ENCODE measurements around the gene ATP6V0A4.
"Not testable (repeated sequence)": the region's sequence is repeated elsewhere in the genome, so short reads cannot be mapped to it uniquely, and the experiment has no call there.

ATP6V0A4 gene

GRCh38 chr7:138797715-138798320 is at the start of gene ATP6V0A4, which contains the start of gene TMEM213:
Gene ATP6V0A4, minus strand, starts transcription at chr7:138798196. Its CDS starts 26,949 bp downstream, at chr7:138771247.
Gene TMEM213, plus strand, starts transcription at chr7:138797994. Its CDS starts 111 bp downstream, at chr7:138798105.
- DNase-seq, result no peak

DNA sequence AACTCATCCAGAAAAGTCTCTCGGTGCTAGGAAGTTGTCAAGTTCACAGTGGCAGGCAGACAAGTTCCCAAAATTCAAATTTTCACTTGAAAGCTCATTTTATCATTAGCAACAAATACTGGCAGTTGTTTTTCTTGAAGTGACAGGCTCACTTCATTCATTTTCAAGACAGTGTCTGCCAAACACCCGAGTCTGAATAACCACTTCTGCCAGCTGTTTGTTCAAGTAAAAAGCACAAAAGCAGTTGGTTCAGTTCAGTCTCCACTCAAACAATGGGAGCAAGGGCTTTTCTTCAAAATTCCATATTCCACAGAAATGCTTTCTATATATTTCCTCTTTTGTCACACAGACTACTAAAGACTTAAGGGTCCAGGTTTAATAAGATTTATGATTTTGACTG is 47.7 kb upstream of the ATP6V0A4 start:
- no peak for DNase-seq

GRCh38 chr7:138843632-138844580 is 45.9 kb upstream of the ATP6V0A4 start:
- no peak for DNase-seq

DNA sequence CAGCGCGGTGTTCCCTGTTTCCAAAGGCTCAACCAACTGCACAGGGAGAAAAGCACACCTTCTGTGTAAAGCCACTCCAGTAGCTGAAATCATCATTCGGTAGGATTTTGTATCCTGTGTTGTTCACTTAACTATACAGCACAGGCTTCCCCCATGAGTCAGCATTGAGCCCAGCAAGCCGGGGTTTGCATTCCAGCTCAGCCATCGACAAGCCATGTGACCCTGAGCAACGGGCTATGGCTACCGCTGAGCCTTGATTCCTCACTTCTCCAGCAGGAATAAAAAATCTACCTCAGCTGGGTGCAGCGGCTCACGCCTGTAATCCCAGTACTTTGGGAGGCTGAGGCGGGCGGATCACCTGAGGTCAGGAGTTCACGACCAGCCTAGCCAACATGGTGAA is 44.1 kb upstream of the ATP6V0A4 start:
- no peak for DNase-seq

- DNase-seq, result no peak
These were observed 40.2 kb upstream of the ATP6V0A4 start for GRCh38 chr7:138838166-138838565.

DNA sequence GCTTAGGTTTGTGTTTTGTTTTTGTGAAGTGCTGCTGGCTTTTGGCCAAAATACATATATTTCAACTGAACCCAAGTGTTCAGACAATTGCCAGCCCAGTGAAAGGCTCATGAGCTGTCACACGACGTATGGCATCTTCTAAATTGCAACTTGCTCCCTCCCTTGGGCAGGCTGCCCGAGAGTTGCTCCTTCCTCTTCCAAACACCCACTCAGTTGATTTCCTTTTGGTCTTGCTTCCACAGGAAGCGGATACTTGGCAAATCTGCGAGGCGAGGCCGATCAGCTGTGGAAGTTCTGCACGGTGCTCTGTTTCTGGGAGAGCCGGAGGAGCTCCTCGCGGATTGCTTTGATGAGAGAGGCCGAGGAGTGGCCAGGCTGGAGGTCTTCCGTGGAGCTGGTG is 39.6 kb upstream of the ATP6V0A4 start:
- DNase-seq, result no peak

DNA sequence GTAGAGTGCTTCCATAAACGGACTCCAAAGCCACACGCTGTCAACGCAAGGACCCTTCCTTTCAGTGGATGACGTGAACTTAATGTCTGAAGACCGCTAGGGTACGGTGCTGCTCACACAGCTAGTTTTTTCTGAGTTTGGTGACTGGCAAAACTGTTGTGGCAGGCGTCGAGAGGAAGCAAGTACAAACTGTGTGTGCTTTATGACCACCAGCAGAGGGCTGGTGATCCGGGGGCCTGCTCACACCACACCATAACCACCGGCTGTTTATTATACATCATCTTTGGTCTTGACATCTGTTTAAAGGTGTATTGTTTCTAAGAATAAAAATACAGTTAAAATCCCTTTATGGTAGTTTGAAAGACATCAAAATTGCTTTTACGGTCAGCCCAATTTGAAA is 37.1 kb upstream of the ATP6V0A4 start:
- DNase-seq, result no peak

- no peak for DNase-seq
These were observed 36.6 kb upstream of the ATP6V0A4 start for GRCh38 chr7:138834583-138834982.

DNA sequence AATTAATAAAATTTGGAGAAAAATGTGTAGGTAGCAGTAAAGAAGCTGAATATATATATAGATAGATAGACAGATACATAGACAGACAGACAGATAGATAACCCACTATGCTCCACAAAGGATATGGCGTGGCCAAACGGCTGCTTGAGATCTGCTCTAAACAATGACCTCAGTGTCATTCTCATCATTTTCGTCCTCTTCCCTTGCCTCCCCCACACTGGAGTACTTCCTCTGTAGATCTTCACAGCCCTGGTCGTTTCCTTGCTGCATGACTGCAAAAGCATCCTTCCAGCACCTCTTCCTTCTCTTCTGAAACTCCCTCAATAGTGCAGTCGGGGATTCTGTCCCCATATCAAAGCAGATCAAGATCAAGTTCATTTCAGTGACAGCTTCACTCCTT is 35.6 kb upstream of the ATP6V0A4 start:
- DNase-seq, result no peak

DNA sequence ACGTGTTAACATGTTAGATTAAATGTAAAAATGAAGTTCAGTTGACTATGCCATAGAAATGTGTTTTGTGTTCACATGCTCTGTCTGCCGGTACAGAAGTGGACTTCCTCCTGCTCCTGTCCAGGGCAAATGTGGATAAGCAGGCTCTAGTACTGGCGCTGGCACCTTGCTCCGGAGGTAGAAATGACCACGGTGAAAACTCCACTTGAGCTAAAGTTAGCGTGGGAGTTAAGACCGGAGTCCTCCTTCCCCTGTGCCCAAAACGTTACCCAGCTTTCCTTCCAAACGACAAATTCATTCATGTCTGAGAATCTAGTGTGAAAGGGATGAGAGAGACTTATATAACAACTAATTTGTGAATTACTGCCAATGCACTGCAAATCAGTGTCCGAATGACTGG is 35.0 kb upstream of the ATP6V0A4 start:
- DNase-seq, result no peak

DNA sequence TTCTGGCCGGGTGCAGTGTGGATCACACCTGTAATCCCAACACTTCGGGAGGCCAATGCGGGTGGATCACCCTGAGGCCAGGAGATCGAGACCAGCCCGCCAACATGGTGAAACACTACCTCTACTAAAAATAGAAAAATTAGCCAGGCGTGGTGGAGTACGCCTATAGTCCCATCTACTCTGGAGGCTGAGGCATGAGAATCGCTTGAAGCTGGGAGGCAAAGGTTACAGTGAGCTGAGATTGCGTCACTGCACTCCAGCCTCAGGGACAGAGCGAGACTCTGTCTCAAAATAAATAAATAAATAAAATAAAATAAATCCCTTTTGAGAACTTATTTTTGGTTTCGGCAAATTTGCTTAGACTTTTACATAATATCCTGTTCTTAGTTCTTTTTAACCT is 31.3 kb upstream of the ATP6V0A4 start:
- DNase-seq, result no peak

DNA sequence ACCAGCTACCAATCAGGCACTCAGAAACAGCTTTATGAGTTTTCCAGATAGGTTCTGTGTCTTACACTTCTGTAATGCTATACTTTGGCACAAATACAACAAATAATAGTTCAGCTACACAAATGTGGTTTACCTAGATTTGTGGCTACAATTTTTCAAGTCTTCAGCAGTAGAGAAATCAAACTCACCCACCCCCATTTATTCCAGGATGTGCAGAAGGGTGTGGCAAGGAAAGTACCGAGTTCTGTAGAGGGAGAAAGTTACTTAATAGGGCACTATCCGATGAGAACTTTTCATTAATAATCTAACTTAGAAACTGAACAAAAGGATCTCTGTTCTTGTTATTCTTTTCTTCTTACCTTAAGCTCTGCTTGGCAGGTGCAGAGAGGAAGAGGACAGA is 30.3 kb upstream of the ATP6V0A4 start:
- DNase-seq, result no peak

GRCh38 chr7:138825049-138825721 is 27.2 kb upstream of the ATP6V0A4 start:
- no peak for DNase-seq

DNA sequence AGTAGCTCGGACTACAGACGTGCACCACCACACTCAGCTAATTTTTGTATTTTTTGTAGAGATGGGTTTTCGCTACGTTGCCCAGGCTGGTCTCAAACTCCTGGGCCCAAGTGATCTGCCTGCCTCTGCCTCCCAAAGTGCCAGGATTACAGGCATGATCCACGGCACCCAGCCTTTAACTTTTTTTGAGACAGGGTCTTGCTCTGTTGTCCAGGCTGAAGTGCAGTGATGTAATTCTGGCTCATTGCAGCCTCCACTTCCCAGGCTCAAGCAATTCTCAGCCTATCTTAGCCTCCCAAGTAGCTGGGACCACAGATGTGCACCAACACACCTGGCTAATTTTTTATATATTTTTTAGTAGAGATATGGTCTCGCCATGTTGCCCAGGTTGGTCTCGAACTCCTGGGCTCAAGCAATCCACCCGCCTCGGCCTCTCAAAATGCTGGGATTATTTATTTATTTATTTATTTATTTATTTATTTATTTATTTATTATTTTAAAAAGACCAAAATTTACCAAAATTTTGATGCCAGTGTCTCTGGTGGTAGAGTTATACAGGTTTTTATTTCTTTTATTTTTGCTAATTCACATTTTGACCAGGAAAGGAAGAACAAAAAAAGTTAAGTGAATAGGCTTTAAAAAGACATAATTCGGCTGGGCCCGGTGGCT is 25.0 kb upstream of the ATP6V0A4 start:
- DNase-seq, result no peak

DNA sequence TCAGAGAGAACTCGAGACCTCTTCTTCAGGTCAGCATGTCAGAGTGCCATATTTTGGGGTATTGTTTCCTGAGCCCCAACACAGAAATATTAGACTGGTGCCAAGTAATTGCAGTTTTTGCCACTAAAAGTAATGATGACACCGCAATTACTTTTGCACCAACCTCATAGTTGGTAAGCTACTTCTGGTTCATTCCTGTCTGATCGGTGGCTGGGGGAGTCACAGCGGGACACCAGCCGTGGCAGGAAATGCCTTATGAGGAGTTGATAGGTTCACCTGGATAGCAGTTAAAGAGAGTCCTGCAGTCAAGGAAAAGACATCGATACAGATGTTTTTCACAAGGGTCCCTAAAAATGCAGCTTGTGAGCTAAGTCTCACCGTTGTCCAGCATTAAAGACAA is 23.9 kb upstream of the ATP6V0A4 start:
- DNase-seq, result no peak

GRCh38 chr7:138819625-138820024 is 21.6 kb upstream of the ATP6V0A4 start:
- DNase-seq, result no peak

DNA sequence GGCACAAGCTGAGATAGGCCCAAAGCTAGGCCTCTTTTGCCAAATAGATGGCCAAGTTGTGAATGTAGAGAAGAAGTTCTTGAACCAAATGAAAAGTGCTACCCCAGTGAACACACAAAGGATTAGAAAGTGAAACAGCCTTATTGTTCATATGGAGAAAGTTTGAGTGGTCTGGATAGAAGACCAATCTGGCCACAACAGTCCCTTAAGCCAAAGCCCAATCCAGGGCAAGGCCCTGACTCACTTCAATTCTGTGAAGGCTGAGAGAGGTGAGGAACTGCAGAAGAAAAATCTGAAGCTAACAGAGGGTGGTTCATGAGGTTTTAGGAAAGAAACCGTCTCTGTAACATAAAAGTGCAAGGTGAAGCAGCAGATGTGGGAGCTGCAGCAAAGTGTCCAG is 18.7 kb upstream of the ATP6V0A4 start:
- DNase-seq, result no peak

DNA sequence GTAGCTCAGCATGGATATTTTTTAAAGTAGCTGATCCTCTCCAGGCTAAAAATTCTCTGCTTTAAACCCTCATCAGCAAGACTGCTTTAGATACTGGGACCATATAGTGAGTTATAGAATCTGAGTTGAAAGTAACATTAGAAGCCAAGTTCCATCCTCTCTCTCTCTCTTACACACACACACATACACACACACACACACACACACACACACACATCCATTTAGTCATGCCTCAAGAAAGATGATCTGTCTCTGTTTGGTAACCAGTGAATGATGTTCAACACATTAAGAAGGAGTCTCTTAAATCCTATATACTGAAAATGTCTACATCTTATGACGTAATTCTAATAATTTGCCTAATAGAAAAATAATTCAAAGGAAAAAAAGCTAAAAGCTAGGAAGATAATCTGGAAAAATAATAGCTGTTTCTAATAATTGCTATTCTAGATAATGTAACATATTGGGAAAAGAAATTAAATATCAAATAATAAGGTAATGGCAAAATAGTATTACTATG is 16.9 kb upstream of the ATP6V0A4 start:
- DNase-seq, result no peak

GRCh38 chr7:138813945-138814344 is 15.9 kb upstream of the ATP6V0A4 start:
- no peak for DNase-seq

- not testable (repeated sequence) for DNase-seq
These were observed 13.3 kb upstream of the ATP6V0A4 start for GRCh38 chr7:138811327-138811726.

- no peak for DNase-seq
These were observed 11.3 kb upstream of the ATP6V0A4 start for GRCh38 chr7:138809346-138809745.

DNA sequence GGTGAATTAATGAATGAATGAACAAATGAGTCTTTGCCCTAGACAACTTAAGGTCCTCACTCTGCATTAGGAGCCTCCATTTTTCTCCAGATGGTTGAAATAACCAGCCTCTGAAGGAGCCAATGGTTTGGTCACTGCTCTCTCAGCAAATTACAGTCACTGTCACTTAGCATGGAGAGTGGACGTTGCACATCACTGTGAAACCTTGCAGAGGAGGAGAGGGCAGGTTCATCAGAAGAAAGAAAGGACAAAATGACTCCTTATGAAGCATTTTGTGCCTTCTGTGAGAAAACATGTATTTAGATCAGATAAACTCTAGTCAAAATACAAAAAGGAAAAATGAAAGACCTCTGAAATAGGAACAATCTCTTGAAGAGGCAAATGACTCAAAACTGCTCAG is 6.6 kb upstream of the ATP6V0A4 start:
- DNase-seq, result no peak

DNA sequence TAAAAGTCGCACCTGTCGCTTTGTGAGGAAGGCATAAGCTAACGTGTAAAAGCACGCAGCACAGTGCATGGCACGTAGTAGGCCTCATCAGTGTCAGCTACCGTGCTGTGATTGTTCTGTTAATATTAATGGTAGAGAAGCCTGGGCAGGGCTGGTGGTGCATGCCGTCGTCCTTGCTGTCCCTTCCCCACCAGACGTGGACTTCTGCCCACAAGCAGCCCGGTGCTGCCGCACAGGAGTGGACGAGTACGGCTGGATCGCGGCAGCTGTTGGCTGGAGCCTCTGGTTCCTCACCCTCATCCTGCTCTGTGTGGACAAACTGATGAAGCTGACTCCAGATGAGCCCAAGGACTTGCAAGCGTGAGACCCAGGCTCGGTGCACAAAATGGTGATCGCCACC is 4.7 kb upstream of the ATP6V0A4 start:
- no peak for DNase-seq

Data from cortex of kidney (tissue), 1 donor.